ENCODE results near the gene AP1M1. TPM values are rescaled to one million over a fixed set of nuclear protein-coding genes. Genes with fewer than 3 reads are reported as not detected.

The AP1M1 gene
- total and polyA plus RNA-seq, 2 experiments from 2014 or later = 114 to 158 TPM

DNA sequence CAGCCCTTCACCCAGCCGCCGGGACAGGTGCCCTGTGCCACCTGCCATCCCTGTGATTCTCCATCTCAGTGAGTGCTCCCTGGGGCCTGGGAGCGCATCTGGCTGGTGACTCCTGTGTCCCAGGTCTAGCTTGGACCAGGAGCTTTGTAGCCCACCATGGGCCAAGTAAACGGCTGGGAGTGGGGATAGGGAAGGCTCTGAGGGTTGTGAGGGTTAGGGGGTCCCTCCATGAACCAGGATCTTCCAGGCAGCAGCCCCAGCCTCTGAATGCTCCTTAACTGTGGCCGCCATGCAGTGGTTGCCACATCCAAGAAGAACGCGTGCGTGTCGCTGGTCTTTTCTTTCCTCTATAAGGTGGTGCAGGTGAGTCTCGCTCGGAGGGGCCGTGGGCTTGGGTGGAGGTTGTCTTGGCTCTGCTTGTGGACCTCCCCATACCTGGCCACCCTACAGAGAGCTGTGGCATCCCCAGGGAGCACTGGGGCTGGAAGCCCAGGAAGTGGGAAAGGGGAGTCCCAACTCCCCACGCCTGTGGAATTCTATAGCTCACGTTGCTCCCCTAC lies 8.4 kb downstream of the AP1M1 start:
- H3K4me1 ChIP-seq (ENCODE audit: low read depth) = no peaks in the 10 kb centered on the region
- no peak for DNase-seq (ENCODE audit: low read depth in 1 of 2, low spot score in 1 of 2)
- H3K4me3 ChIP-seq = no peak overlapping the region
- TF ChIP-seq, protein P1, sequence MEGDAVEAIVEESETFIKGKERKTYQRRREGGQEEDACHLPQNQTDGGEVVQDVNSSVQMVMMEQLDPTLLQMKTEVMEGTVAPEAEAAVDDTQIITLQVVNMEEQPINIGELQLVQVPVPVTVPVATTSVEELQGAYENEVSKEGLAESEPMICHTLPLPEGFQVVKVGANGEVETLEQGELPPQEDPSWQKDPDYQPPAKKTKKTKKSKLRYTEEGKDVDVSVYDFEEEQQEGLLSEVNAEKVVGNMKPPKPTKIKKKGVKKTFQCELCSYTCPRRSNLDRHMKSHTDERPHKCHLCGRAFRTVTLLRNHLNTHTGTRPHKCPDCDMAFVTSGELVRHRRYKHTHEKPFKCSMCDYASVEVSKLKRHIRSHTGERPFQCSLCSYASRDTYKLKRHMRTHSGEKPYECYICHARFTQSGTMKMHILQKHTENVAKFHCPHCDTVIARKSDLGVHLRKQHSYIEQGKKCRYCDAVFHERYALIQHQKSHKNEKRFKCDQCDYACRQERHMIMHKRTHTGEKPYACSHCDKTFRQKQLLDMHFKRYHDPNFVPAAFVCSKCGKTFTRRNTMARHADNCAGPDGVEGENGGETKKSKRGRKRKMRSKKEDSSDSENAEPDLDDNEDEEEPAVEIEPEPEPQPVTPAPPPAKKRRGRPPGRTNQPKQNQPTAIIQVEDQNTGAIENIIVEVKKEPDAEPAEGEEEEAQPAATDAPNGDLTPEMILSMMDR (IDR thresholded peaks at IDR 0.05; ENCODE audit: low read depth, low read length) = no peak
- no peaks in the 10 kb centered on the region for H3K9me3 ChIP-seq (ENCODE audit: low read depth)
- H3K36me3 ChIP-seq = peaks cover 12% of the 10 kb centered on the region
- H3K27ac ChIP-seq = no peak overlapping the region
- H3K27me3 ChIP-seq = no peaks in the 10 kb centered on the region

GRCh38 chr19:16206637-16207036 lies 8.9 kb downstream of the AP1M1 start:
- TF ChIP-seq, protein P1 (IDR thresholded peaks at IDR 0.05; ENCODE audit: low read depth, low read length) = no peak
- H3K9me3 ChIP-seq (ENCODE audit: low read depth) = no peaks in the 10 kb centered on the region
- no peak overlapping the region for H3K4me3 ChIP-seq
- no peak overlapping the region for H3K27ac ChIP-seq
- peaks cover 12% of the 10 kb centered on the region for H3K36me3 ChIP-seq
- no peaks in the 10 kb centered on the region for H3K4me1 ChIP-seq (ENCODE audit: low read depth)
- DNase-seq (ENCODE audit: low read depth in 1 of 2, low spot score in 1 of 2) = no peak
- no peaks in the 10 kb centered on the region for H3K27me3 ChIP-seq

- H3K27ac ChIP-seq = no peak overlapping the region
- TF ChIP-seq, protein P1 (IDR thresholded peaks at IDR 0.05; ENCODE audit: low read depth, low read length) = no peak
- H3K4me1 ChIP-seq (ENCODE audit: low read depth) = no peaks in the 10 kb centered on the region
- H3K4me3 ChIP-seq = no peak overlapping the region
- peaks cover 12% of the 10 kb centered on the region for H3K36me3 ChIP-seq
- no peak for DNase-seq (ENCODE audit: low read depth in 1 of 2, low spot score in 1 of 2)
- no peaks in the 10 kb centered on the region for H3K9me3 ChIP-seq (ENCODE audit: low read depth)
- no peaks in the 10 kb centered on the region for H3K27me3 ChIP-seq
Measured at GRCh38 chr19:16207063-16207462, 9.4 kb downstream of the AP1M1 start.

DNA sequence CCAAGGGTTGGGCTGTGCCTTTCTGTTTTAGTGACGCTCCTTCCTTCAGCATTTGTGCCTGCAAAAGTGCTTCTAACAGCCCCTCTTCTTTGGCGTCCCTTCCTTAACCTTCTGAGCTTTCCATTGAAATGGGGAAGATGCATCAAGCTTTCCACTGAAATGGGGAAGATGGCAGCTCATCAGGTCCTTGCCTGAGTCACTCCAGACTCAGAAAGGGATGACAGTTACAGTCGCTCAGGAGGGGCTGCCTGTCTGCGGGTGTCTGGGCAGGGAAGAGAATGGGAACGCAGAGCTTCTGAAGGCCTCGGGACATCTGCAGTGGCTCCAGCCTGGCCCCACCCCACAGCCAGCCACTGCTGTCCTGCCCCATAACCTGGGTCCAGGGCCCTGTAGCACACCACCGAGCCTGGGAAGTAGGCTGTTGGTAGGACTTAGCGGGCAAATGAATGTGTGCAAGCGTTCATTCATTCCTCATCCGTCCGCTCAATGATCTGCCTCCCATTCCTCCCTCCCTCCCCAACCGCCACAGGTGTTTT lies 9.8 kb downstream of the AP1M1 start:
- no peaks in the 10 kb centered on the region for H3K4me1 ChIP-seq (ENCODE audit: low read depth)
- no peak overlapping the region for H3K4me3 ChIP-seq
- TF ChIP-seq, protein P1 (IDR thresholded peaks at IDR 0.05; ENCODE audit: low read depth, low read length) = no peak
- no peaks in the 10 kb centered on the region for H3K27me3 ChIP-seq
- DNase-seq (ENCODE audit: low read depth in 1 of 2, low spot score in 1 of 2) = no peak
- H3K36me3 ChIP-seq = peaks cover 12% of the 10 kb centered on the region
- no peak overlapping the region for H3K27ac ChIP-seq
- H3K9me3 ChIP-seq (ENCODE audit: low read depth) = no peaks in the 10 kb centered on the region

DNA sequence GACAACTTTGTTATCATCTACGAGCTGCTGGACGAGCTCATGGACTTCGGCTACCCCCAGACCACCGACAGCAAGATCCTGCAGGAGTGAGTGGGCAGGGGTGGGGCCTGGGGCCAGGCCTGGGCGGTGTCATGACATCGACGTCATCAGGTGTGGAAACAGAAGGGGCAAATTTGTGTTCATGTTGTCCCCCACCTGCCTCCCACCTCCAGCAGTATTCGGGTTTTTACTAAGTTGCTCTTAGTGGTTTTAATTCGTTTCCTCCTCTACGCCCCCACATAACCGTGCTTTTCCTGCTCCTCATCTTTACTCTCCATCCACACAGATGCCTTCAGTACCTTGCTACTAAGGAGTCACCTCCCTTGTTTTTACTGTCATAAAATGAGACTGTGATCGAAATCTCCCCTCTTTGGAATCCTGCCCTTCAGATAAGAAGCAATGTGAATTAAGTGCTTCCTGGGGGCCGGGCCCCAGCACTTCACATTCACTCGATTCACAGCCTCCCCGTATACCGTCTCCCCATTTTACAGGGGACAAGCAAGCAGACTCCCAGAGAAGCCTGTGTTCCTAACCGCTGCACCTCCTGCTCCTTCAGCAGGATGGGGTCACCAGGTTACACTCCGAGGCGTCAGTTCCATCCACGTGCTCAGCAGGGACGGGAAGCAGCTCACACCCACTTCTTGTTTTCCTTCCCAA lies 10.5 kb downstream of the AP1M1 start:
- no peaks in the 10 kb centered on the region for H3K9me3 ChIP-seq (ENCODE audit: low read depth)
- no peak overlapping the region for H3K4me3 ChIP-seq
- no peaks in the 10 kb centered on the region for H3K4me1 ChIP-seq (ENCODE audit: low read depth)
- TF ChIP-seq, protein P1 (IDR thresholded peaks at IDR 0.05; ENCODE audit: low read depth, low read length) = no peak
- peaks cover 12% of the 10 kb centered on the region for H3K36me3 ChIP-seq
- H3K27ac ChIP-seq = no peak overlapping the region
- no peaks in the 10 kb centered on the region for H3K27me3 ChIP-seq
- DNase-seq (ENCODE audit: low read depth in 1 of 2, low spot score in 1 of 2) = no peak

Measured in cardiac muscle cell (in vitro differentiated cells and primary cell).